ENCODE measurements around the gene CCL7. TPM values are rescaled to one million over a fixed set of nuclear protein-coding genes. Genes with fewer than 3 reads are reported as not detected.

Gene CCL7
- total RNA-seq, 1 donor from 2014 or later: not detected

- H3K36me3 ChIP-seq: no peaks in the 10 kb centered on the region
- H3K27ac ChIP-seq (replicated peaks): peak overlapping the region; percentile 86
- intact Hi-C loops (cut with micrococcal nuclease): no loop called here
- no peaks in the 10 kb centered on the region for H3K27me3 ChIP-seq (ENCODE audit: low read depth)
- peaks cover 68% of the 10 kb centered on the region for H3K4me1 ChIP-seq
- TF ChIP-seq CTCF (IDR thresholded peaks at IDR 0.05; ENCODE audit: borderline replicate concordance): no peak
- no peak overlapping the region for H3K4me3 ChIP-seq
- no peaks in the 10 kb centered on the region for H3K9me3 ChIP-seq (replicated peaks)
- DNase-seq: no peak
Observed at GRCh38 chr17:34242587-34243363, 27.2 kb upstream of the CCL7 start.

GRCh38 chr17:34243364-34244320 lies 26.4 kb upstream of the CCL7 start:
- TF ChIP-seq CTCF (IDR thresholded peaks at IDR 0.05; ENCODE audit: borderline replicate concordance): no peak
- intact Hi-C loops (cut with micrococcal nuclease): no loop called here

GRCh38 chr17:34245351-34245905 lies 24.6 kb upstream of the CCL7 start:
- Histone ChIP-seq H3K27ac (replicated peaks) (no peak overlapping the region), H3K27me3 (ENCODE audit: low read depth) (no peaks in the 10 kb centered on the region), H3K4me3 (no peak overlapping the region), H3K9me3 (replicated peaks) (no peaks in the 10 kb centered on the region), H3K4me1 (peaks cover 68% of the 10 kb centered on the region), H3K36me3 (no peaks in the 10 kb centered on the region)
- TF ChIP-seq CTCF (IDR thresholded peaks at IDR 0.05; ENCODE audit: borderline replicate concordance): no peak
- no peak for DNase-seq
- intact Hi-C loops (cut with micrococcal nuclease): no loop called here

More at GRCh38 chr17:34243364-34244320, 26.4 kb upstream of the CCL7 start:
- H3K9me3 ChIP-seq (replicated peaks): no peaks in the 10 kb centered on the region
- peak overlapping the region; percentile 86 for H3K27ac ChIP-seq (replicated peaks)
- H3K27me3 ChIP-seq (ENCODE audit: low read depth): no peaks in the 10 kb centered on the region
- no peak overlapping the region for H3K4me3 ChIP-seq
- no peaks in the 10 kb centered on the region for H3K36me3 ChIP-seq
- no peak for DNase-seq
- H3K4me1 ChIP-seq: peaks cover 68% of the 10 kb centered on the region

GRCh38 chr17:34246446-34246845 lies 23.6 kb upstream of the CCL7 start:
- H3K4me3 ChIP-seq: no peak overlapping the region
- H3K27ac ChIP-seq (replicated peaks): no peak overlapping the region
- H3K9me3 ChIP-seq (replicated peaks): no peaks in the 10 kb centered on the region
- H3K36me3 ChIP-seq: no peaks in the 10 kb centered on the region
- TF ChIP-seq CTCF (IDR thresholded peaks at IDR 0.05; ENCODE audit: borderline replicate concordance): no peak
- no peaks in the 10 kb centered on the region for H3K27me3 ChIP-seq (ENCODE audit: low read depth)
- peaks cover 68% of the 10 kb centered on the region for H3K4me1 ChIP-seq
- DNase-seq: no peak
- intact Hi-C loops (cut with micrococcal nuclease): no loop called here

- TF ChIP-seq CTCF (IDR thresholded peaks at IDR 0.05; ENCODE audit: borderline replicate concordance): no peak
- intact Hi-C loops (cut with micrococcal nuclease): no loop called here
- H3K27me3 ChIP-seq (ENCODE audit: low read depth): no peaks in the 10 kb centered on the region
- no peaks in the 10 kb centered on the region for H3K9me3 ChIP-seq (replicated peaks)
- no peak for DNase-seq
- H3K4me3 ChIP-seq: no peak overlapping the region
- H3K4me1 ChIP-seq: peaks cover 68% of the 10 kb centered on the region
- H3K27ac ChIP-seq (replicated peaks): no peak overlapping the region
- H3K36me3 ChIP-seq: no peaks in the 10 kb centered on the region
Observed at GRCh38 chr17:34246881-34247280, 23.1 kb upstream of the CCL7 start.
